ENCODE measurements around the gene FANCI.
"Not testable (repeated sequence)": the region's sequence is repeated elsewhere in the genome, so short reads cannot be mapped to it uniquely, and the experiment has no call there.

DNA sequence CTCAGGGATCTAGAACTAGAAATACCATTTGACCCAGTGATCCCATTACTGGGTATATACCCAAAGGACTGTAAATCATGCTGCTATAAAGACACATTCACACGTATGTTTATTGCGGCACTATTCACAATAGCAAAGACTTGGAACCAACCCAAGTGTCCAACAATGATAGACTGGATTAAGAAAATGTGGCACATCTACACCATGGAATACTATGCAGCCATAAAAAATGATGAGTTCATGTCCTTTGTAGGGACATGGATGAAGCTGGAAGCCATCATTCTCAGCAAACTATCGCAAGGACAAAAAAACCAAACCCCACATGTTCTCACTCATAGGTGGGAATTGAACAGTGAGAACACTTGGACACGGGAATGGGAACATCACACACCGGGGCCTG is 6.4 kb downstream of the FANCI start:
- TF ChIP-seq, protein P1, sequence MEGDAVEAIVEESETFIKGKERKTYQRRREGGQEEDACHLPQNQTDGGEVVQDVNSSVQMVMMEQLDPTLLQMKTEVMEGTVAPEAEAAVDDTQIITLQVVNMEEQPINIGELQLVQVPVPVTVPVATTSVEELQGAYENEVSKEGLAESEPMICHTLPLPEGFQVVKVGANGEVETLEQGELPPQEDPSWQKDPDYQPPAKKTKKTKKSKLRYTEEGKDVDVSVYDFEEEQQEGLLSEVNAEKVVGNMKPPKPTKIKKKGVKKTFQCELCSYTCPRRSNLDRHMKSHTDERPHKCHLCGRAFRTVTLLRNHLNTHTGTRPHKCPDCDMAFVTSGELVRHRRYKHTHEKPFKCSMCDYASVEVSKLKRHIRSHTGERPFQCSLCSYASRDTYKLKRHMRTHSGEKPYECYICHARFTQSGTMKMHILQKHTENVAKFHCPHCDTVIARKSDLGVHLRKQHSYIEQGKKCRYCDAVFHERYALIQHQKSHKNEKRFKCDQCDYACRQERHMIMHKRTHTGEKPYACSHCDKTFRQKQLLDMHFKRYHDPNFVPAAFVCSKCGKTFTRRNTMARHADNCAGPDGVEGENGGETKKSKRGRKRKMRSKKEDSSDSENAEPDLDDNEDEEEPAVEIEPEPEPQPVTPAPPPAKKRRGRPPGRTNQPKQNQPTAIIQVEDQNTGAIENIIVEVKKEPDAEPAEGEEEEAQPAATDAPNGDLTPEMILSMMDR (IDR thresholded peaks at IDR 0.05): not testable (repeated sequence)
- TF ChIP-seq POLR2A, EP300 (IDR thresholded peaks at IDR 0.05): not testable (repeated sequence)
